Mesangial cell (primary cell): Measurements from ENCODE around the gene BRMS1. TPM values are rescaled to one million over a fixed set of nuclear protein-coding genes. Genes with fewer than 3 reads are reported as not detected.

Experiments used
- total RNA-seq: library from RNA; depleted of rRNA; stranded (reverse); fragments of >200 nt; gene quantifications from 2 replicates; pipeline ENCODE4 v1.2.3, GENCODE V29; 2015

BRMS1 gene
- 41.2 and 63.6 TPM in 2 replicates for total RNA-seq

GRCh38 chr11:66344550-66345315 lies at the start of gene BRMS1:
BRMS1 (minus strand) TSS chr11:66345104; CDS start chr11:66342234, 2,870 bp downstream.

GRCh38 chr11:66371627-66372415 lies 26.9 kb upstream of the BRMS1 start, which contains the start of gene SLC29A2:
SLC29A2 (minus strand) TSS chr11:66371760; CDS start chr11:66371591, 169 bp downstream.

GRCh38 chr11:66347425-66348276 lies 2.7 kb upstream of the BRMS1 start, which contains the start of gene B4GAT1:
B4GAT1 (minus strand) TSS chr11:66347629; CDS start chr11:66347545, 84 bp downstream.

GRCh38 chr11:66336234-66337102 lies 8.4 kb downstream of the BRMS1 start, which contains the start of gene RIN1:
RIN1 (minus strand) TSS chr11:66336434; CDS start chr11:66336402, 32 bp downstream.

GRCh38 chr11:66316849-66317251 lies 28.1 kb downstream of the BRMS1 start, which contains the start of gene CD248:
CD248 (minus strand) TSS chr11:66317044; CDS start chr11:66317027, 17 bp downstream.

GRCh38 chr11:66291706-66292542 lies 53.0 kb downstream of the BRMS1 start, which contains the start of gene TMEM151A:
TMEM151A (plus strand) TSS chr11:66291894; CDS start chr11:66292014, 120 bp downstream.

GRCh38 chr11:66288671-66289547 lies 56.0 kb downstream of the BRMS1 start, which contains the start of gene YIF1A:
YIF1A (minus strand) TSS chr11:66289143; CDS start chr11:66288985, 158 bp downstream.

Other genes with a start within 250 kb of the BRMS1 start
- gene KLC2, start 87.4 kb downstream of the BRMS1 start, total RNA-seq: 25.6 and 28.0 TPM in 2 replicates
- 153 and 177 TPM in 2 replicates for gene RAB1B, start 76.5 kb downstream of the BRMS1 start, total RNA-seq
- 0.63 and 2.0 TPM in 2 replicates for gene CNIH2, start 66.9 kb downstream of the BRMS1 start, total RNA-seq
- gene YIF1A, start 56.0 kb downstream of the BRMS1 start, total RNA-seq: 172 and 188 TPM in 2 replicates
- 0.16 and 17.6 TPM in 2 replicates for gene TMEM151A, start 53.2 kb downstream of the BRMS1 start, total RNA-seq
- 1.8 and 5.1 TPM in 2 replicates for gene CD248, start 28.1 kb downstream of the BRMS1 start, total RNA-seq
- gene RIN1, start 8.7 kb downstream of the BRMS1 start, total RNA-seq: 21.3 and 23.7 TPM in 2 replicates
- 31.3 and 44.7 TPM in 2 replicates for gene B4GAT1, start 2.5 kb upstream of the BRMS1 start, total RNA-seq
- gene SLC29A2, start 26.7 kb upstream of the BRMS1 start, total RNA-seq: 3.3 and 5.2 TPM in 2 replicates
- gene NPAS4, start 75.9 kb upstream of the BRMS1 start, total RNA-seq: 0.13 TPM in 1 of 2 replicates, not detected in the other
- 46.9 and 71.0 TPM in 2 replicates for gene MRPL11, start 93.7 kb upstream of the BRMS1 start, total RNA-seq
- gene PELI3, start 121.8 kb upstream of the BRMS1 start, total RNA-seq: 4.6 and 9.9 TPM in 2 replicates
- gene DPP3, start 135.3 kb upstream of the BRMS1 start, total RNA-seq: 75.4 and 101 TPM in 2 replicates
- gene BBS1, start 165.5 kb upstream of the BRMS1 start, total RNA-seq: 24.9 and 52.4 TPM in 2 replicates
- gene ZDHHC24, start 200.9 kb upstream of the BRMS1 start, total RNA-seq: 32.3 and 44.5 TPM in 2 replicates
- under 0.01 and 0.13 TPM in 2 replicates for gene ACTN3, start 201.8 kb upstream of the BRMS1 start, total RNA-seq
- 9.6 and 61.5 TPM in 2 replicates for gene CTSF, start 223.5 kb upstream of the BRMS1 start, total RNA-seq
- 0.16 and 0.76 TPM in 2 replicates for gene CCDC87, start 248.0 kb upstream of the BRMS1 start, total RNA-seq
- gene CCS, start 248.1 kb upstream of the BRMS1 start, total RNA-seq: 20.4 and 32.2 TPM in 2 replicates